HG03103 (cell line): Measurements from ENCODE around the gene NFX1.
"Not testable (repeated sequence)": the region's sequence is repeated elsewhere in the genome, so short reads cannot be mapped to it uniquely, and the experiment has no call there.

Source experiments
- ATAC-seq: cut with Tn5 transposase; IDR thresholded peaks from one replicate; pipeline ENCODE4 v1.9.1; 2021; ENCODE audit warnings: low read depth; ENCODE audit not compliant: unreplicated experiment

NFX1 gene

GRCh38 chr9:33351547-33351946, 61.2 kb downstream of the NFX1 start:
- no peak for ATAC-seq

GRCh38 chr9:33354651-33355211, 64.4 kb downstream of the NFX1 start:
- ATAC-seq: no peak

- ATAC-seq: no peak
Observed at GRCh38 chr9:33355933-33356332, 65.6 kb downstream of the NFX1 start.

GRCh38 chr9:33358641-33359040, 68.3 kb downstream of the NFX1 start:
- ATAC-seq: not testable (repeated sequence)

- ATAC-seq: no peak
Observed at GRCh38 chr9:33364127-33364526, 73.8 kb downstream of the NFX1 start.

GRCh38 chr9:33364814-33365213, 74.5 kb downstream of the NFX1 start:
- not testable (repeated sequence) for ATAC-seq

- ATAC-seq: no peak
Observed at GRCh38 chr9:33366979-33367480, 76.7 kb downstream of the NFX1 start.

- no peak for ATAC-seq
Observed at GRCh38 chr9:33372900-33373299, 82.6 kb downstream of the NFX1 start.

GRCh38 chr9:33374190-33374589, 83.9 kb downstream of the NFX1 start:
- no peak for ATAC-seq

- no peak for ATAC-seq
Observed at GRCh38 chr9:33374634-33375237, 84.4 kb downstream of the NFX1 start.

GRCh38 chr9:33375238-33375840, 85.0 kb downstream of the NFX1 start:
- no peak for ATAC-seq

GRCh38 chr9:33375841-33376321, 85.6 kb downstream of the NFX1 start:
- no peak for ATAC-seq

- no peak for ATAC-seq
Observed at GRCh38 chr9:33377089-33377715, 86.9 kb downstream of the NFX1 start.

- ATAC-seq: no peak
Observed at GRCh38 chr9:33378121-33378795, 87.9 kb downstream of the NFX1 start.

GRCh38 chr9:33379666-33380389, 89.5 kb downstream of the NFX1 start:
- ATAC-seq: no peak

GRCh38 chr9:33380390-33381094, 90.2 kb downstream of the NFX1 start:
- no peak for ATAC-seq

- no peak for ATAC-seq
Observed at GRCh38 chr9:33381231-33381791, 91.0 kb downstream of the NFX1 start.

GRCh38 chr9:33382397-33382796, 92.1 kb downstream of the NFX1 start:
- not testable (repeated sequence) for ATAC-seq

GRCh38 chr9:33383396-33383795, 93.1 kb downstream of the NFX1 start:
- ATAC-seq: not testable (repeated sequence)
